ENCODE data around the gene KDM2A. TPM values are rescaled to one million over a fixed set of nuclear protein-coding genes. Genes with fewer than 3 reads are reported as not detected.

KDM2A gene
- total and polyA plus RNA-seq, 2 of the 13 experiments (the other 11 are each of a cell fraction or from before 2014, with no cell fraction given) = 31.3 to 31.4 TPM

DNA sequence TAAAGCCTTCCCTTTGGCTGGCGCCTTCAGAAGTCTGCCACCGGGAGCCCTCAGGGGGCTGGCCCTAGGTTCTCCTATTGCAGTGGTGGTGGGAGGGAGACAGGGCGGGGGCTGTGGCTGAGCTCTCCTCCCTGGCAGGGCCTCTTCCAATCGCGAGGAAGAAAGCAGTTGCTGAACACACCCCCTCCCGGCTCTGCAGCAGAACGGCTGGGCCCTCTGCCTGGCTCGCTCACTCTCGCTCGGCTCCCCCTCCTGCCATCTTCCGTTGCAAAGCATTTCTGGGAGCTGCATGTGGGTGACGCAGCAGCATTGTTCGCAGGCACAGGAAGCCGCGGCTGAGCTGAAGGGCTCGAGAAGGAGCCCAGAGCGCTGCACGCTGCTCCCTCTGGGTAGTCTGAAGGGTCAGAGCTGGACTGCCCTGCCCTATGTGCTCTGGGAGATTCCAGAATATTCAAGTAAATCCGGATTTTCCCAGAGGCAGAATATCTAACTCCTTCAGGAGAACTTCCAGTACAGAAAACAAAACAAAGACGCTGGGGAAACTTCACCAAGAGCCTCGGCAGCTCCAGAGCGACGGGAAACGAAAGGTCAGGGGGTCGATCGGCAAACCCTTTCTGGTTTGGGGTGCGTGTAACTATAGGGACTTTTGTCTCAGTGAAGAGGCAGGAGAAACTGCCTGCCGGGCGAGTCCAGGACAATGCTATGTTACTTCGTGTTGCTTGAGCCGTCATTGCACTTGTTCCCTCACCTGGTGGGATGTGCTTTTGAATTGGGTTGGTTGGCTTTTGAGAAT lies 120.9 kb downstream of the KDM2A start:
- peak overlapping the region; percentile 72 to 82 (median 80) for H3K4me3 ChIP-seq (replicated peaks in 1 of 3; ENCODE audit: insufficient read depth in 1 of 3, low read depth in 2 of 3, low read length in 3 of 3)
- POLR2A ChIA-PET = interaction anchor here (0.6 to 3.3 kb wide), 24 partner anchors 8 to 855 kb away, joined by 3 to 20 read pairs (median 4); partner anchors contain the start of genes ANKRD13D, CLCF1, POLD4 and SSH3
- CTCF ChIA-PET (ENCODE audit: low intra/inter-chr PET ratio, low total read pairs) = no interaction called here
- no peak overlapping the region for H2AFZ ChIP-seq (ENCODE audit: low read length)
- H3K79me2 ChIP-seq (ENCODE audit: insufficient read depth, low read length) = peaks cover 41% of the 10 kb centered on the region
- H3K27me3 ChIP-seq (ENCODE audit: control insufficient read depth in 1 of 2, insufficient read depth in 2 of 2, low read length in 2 of 2) = no peaks in the 10 kb centered on the region; a peak in 1 of 5 replicates
- ATAC-seq = peak; percentile 97
- H3K4me1 ChIP-seq (ENCODE audit: insufficient read depth, low read length) = peaks cover 41% of the 10 kb centered on the region
- peak overlapping the region; percentile 89 for H3K27ac ChIP-seq (ENCODE audit: extremely low read length, insufficient read depth, low read length)
- FAIRE-seq = peak; percentile 95
- in situ Hi-C loops (cut with HindIII; ENCODE audit: extremely low pct_ligation_motif_present, low pct_unique_long_range_greater_than_20kb) = no loop called here
- H4K20me1 ChIP-seq (ENCODE audit: insufficient read depth, low read length) = peaks cover 11% of the 10 kb centered on the region
- peaks cover 1 to 13% of the 10 kb centered on the region in 2 experiments for H3K36me3 ChIP-seq (replicated peaks in 1 of 2; ENCODE audit: control insufficient read depth in 1 of 2, insufficient read depth in 2 of 2, low read length in 2 of 2)
- H3K9ac ChIP-seq (ENCODE audit: insufficient read depth, low read depth, low read length) = peak overlapping the region; percentile 91
- intact Hi-C loops (cut with micrococcal nuclease; ENCODE audit: unreplicated experiment) = loop anchor here (10.0 kb wide), 1 partner anchor 145 kb away; no protein-coding TSS in a partner anchor
- DNase-seq (ENCODE audit: low spot score) = peak; percentile 96
- TSS peak; percentile 69 for BruUV-seq (replicated peaks)
- H3K4me2 ChIP-seq (ENCODE audit: low read depth, low read length) = peak overlapping the region; percentile 93
- no peaks in the 10 kb centered on the region for H3K9me3 ChIP-seq (ENCODE audit: low read length)
- under 1% methylated on average over 22 of the region's 31 CpGs for WGBS (ENCODE audit: low lambda C conversion rate)
- TF ChIP-seq ZNF207 (IDR thresholded peaks at IDR 0.05; ENCODE audit: borderline replicate concordance) = no peak
- TF ChIP-seq ETV5 (CRISPR knock-in tag; IDR thresholded peaks at IDR 0.05; ENCODE audit: borderline replicate concordance) = peak; percentile 81
- no peak for TF ChIP-seq IKZF1 (IDR thresholded peaks at IDR 0.05)
- TF ChIP-seq, protein P1, sequence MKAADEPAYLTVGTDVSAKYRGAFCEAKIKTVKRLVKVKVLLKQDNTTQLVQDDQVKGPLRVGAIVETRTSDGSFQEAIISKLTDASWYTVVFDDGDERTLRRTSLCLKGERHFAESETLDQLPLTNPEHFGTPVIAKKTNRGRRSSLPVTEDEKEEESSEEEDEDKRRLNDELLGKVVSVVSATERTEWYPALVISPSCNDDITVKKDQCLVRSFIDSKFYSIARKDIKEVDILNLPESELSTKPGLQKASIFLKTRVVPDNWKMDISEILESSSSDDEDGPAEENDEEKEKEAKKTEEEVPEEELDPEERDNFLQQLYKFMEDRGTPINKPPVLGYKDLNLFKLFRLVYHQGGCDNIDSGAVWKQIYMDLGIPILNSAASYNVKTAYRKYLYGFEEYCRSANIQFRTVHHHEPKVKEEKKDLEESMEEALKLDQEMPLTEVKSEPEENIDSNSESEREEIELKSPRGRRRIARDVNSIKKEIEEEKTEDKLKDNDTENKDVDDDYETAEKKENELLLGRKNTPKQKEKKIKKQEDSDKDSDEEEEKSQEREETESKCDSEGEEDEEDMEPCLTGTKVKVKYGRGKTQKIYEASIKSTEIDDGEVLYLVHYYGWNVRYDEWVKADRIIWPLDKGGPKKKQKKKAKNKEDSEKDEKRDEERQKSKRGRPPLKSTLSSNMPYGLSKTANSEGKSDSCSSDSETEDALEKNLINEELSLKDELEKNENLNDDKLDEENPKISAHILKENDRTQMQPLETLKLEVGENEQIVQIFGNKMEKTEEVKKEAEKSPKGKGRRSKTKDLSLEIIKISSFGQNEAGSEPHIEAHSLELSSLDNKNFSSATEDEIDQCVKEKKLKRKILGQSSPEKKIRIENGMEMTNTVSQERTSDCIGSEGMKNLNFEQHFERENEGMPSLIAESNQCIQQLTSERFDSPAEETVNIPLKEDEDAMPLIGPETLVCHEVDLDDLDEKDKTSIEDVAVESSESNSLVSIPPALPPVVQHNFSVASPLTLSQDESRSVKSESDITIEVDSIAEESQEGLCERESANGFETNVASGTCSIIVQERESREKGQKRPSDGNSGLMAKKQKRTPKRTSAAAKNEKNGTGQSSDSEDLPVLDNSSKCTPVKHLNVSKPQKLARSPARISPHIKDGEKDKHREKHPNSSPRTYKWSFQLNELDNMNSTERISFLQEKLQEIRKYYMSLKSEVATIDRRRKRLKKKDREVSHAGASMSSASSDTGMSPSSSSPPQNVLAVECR (CRISPR knock-in tag; IDR thresholded peaks at IDR 0.05; ENCODE audit: borderline replicate concordance) = peak; percentile 93
- TF ChIP-seq, protein P2, sequence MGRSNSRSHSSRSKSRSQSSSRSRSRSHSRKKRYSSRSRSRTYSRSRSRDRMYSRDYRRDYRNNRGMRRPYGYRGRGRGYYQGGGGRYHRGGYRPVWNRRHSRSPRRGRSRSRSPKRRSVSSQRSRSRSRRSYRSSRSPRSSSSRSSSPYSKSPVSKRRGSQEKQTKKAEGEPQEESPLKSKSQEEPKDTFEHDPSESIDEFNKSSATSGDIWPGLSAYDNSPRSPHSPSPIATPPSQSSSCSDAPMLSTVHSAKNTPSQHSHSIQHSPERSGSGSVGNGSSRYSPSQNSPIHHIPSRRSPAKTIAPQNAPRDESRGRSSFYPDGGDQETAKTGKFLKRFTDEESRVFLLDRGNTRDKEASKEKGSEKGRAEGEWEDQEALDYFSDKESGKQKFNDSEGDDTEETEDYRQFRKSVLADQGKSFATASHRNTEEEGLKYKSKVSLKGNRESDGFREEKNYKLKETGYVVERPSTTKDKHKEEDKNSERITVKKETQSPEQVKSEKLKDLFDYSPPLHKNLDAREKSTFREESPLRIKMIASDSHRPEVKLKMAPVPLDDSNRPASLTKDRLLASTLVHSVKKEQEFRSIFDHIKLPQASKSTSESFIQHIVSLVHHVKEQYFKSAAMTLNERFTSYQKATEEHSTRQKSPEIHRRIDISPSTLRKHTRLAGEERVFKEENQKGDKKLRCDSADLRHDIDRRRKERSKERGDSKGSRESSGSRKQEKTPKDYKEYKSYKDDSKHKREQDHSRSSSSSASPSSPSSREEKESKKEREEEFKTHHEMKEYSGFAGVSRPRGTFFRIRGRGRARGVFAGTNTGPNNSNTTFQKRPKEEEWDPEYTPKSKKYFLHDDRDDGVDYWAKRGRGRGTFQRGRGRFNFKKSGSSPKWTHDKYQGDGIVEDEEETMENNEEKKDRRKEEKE (IDR thresholded peaks at IDR 0.05) = no peak
- 0 out of 2 replicates have a peak, but pooled peaks have one; percentile 7 for TF ChIP-seq CEBPB (IDR thresholded peaks at IDR 0.05; ENCODE audit: borderline replicate concordance, low read depth, low read length)
- TF ChIP-seq ZNF329 (CRISPR knock-in tag; IDR thresholded peaks at IDR 0.05; ENCODE audit: low read depth) = no peak
- no peak for TF ChIP-seq SRSF9 (IDR thresholded peaks at IDR 0.05; ENCODE audit: borderline replicate concordance, insufficient read depth, low read depth, low read length, poor library complexity, severe bottlenecking)
- TF ChIP-seq ZNF577 (CRISPR knock-in tag; IDR thresholded peaks at IDR 0.05; ENCODE audit: borderline replicate concordance, low read depth) = no peak
- TF ChIP-seq ZNF761 (CRISPR knock-in tag; conservative IDR thresholded peaks at IDR 0.05) = 0 out of 2 replicates have a peak, but pooled peaks have one; percentile 40
- no peak for TF ChIP-seq U2AF2 (IDR thresholded peaks at IDR 0.05; ENCODE audit: low read depth, low read length)
- TF ChIP-seq, protein P3, sequence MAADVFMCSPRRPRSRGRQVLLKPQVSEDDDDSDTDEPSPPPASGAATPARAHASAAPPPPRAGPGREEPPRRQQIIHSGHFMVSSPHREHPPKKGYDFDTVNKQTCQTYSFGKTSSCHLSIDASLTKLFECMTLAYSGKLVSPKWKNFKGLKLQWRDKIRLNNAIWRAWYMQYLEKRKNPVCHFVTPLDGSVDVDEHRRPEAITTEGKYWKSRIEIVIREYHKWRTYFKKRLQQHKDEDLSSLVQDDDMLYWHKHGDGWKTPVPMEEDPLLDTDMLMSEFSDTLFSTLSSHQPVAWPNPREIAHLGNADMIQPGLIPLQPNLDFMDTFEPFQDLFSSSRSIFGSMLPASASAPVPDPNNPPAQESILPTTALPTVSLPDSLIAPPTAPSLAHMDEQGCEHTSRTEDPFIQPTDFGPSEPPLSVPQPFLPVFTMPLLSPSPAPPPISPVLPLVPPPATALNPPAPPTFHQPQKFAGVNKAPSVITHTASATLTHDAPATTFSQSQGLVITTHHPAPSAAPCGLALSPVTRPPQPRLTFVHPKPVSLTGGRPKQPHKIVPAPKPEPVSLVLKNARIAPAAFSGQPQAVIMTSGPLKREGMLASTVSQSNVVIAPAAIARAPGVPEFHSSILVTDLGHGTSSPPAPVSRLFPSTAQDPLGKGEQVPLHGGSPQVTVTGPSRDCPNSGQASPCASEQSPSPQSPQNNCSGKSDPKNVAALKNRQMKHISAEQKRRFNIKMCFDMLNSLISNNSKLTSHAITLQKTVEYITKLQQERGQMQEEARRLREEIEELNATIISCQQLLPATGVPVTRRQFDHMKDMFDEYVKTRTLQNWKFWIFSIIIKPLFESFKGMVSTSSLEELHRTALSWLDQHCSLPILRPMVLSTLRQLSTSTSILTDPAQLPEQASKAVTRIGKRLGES (CRISPR knock-in tag; IDR thresholded peaks at IDR 0.05; ENCODE audit: borderline replicate concordance) = 0 out of 2 replicates have a peak, but pooled peaks have one; percentile 30
